ENCODE measurements around the gene SART1.
A peak's percentile ranks its signal among the peaks of the same experiment; 100 is the strongest.
"Not testable (repeated sequence)": the region's sequence is repeated elsewhere in the genome, so short reads cannot be mapped to it uniquely, and the experiment has no call there.

The SART1 gene

GRCh38 chr11:66016793-66017177 lies 55.3 kb downstream of the SART1 start:
- DNase-seq (ENCODE audit: low spot score): no peak
- Mint-ChIP-seq H3K27ac (no peak overlapping the region), H3K9me3 (no peaks in the 10 kb centered on the region), H3K4me1 (ENCODE audit: low read depth) (peaks cover 4% of the 10 kb centered on the region), H3K27me3 (ENCODE audit: low read depth) (peaks cover 10% of the 10 kb centered on the region), H3K36me3 (ENCODE audit: low read depth) (no peaks in the 10 kb centered on the region), H3K4me3 (no peak overlapping the region)

- Mint-ChIP-seq H3K4me1 (ENCODE audit: low read depth) (peaks cover 7% of the 10 kb centered on the region), H3K36me3 (ENCODE audit: low read depth) (no peaks in the 10 kb centered on the region), H3K27ac (no peak overlapping the region), H3K27me3 (ENCODE audit: low read depth) (peaks cover 10% of the 10 kb centered on the region), H3K4me3 (no peak overlapping the region), H3K9me3 (no peaks in the 10 kb centered on the region)
- DNase-seq (ENCODE audit: low spot score): peak; percentile 19
These were observed 55.8 kb downstream of the SART1 start for GRCh38 chr11:66017321-66017720.

GRCh38 chr11:66020212-66020611 lies 58.7 kb downstream of the SART1 start:
- Mint-ChIP-seq H3K4me3 (no peak overlapping the region), H3K36me3 (ENCODE audit: low read depth) (no peaks in the 10 kb centered on the region), H3K27me3 (ENCODE audit: low read depth) (peaks cover 4% of the 10 kb centered on the region), H3K27ac (no peak overlapping the region), H3K4me1 (ENCODE audit: low read depth) (peaks cover 11% of the 10 kb centered on the region), H3K9me3 (no peaks in the 10 kb centered on the region)
- no peak for DNase-seq (ENCODE audit: low spot score)

GRCh38 chr11:66020618-66021357 lies 59.3 kb downstream of the SART1 start:
- DNase-seq (ENCODE audit: low spot score): peak; percentile 56
- peaks cover 11% of the 10 kb centered on the region for H3K4me1 Mint-ChIP-seq (ENCODE audit: low read depth)
- no peaks in the 10 kb centered on the region for H3K9me3 Mint-ChIP-seq
- H3K36me3 Mint-ChIP-seq (ENCODE audit: low read depth): no peaks in the 10 kb centered on the region
- H3K27ac Mint-ChIP-seq: no peak overlapping the region
- H3K4me3 Mint-ChIP-seq: no peak overlapping the region
- peaks cover 4% of the 10 kb centered on the region for H3K27me3 Mint-ChIP-seq (ENCODE audit: low read depth)

GRCh38 chr11:66022401-66023185 lies 61.1 kb downstream of the SART1 start:
- Mint-ChIP-seq H3K4me3 (peak overlapping the region; percentile 57), H3K27me3 (ENCODE audit: low read depth) (peaks cover 4% of the 10 kb centered on the region), H3K27ac (no peak overlapping the region), H3K4me1 (ENCODE audit: low read depth) (peaks cover 11% of the 10 kb centered on the region), H3K36me3 (ENCODE audit: low read depth) (no peaks in the 10 kb centered on the region), H3K9me3 (no peaks in the 10 kb centered on the region)
- peak; percentile 71 for DNase-seq (ENCODE audit: low spot score)

GRCh38 chr11:66023186-66023440 lies 61.6 kb downstream of the SART1 start:
- not testable (repeated sequence) for DNase-seq (ENCODE audit: low spot score); H3K27me3 Mint-ChIP-seq (ENCODE audit: low read depth); H3K27ac Mint-ChIP-seq

GRCh38 chr11:66026017-66026529 lies 64.5 kb downstream of the SART1 start, which contains the start of gene CATSPER1:
CATSPER1 (minus strand) TSS chr11:66026479; CDS start chr11:66026379, 100 bp downstream.
- Mint-ChIP-seq H3K27me3 (ENCODE audit: low read depth) (peaks cover 6% of the 10 kb centered on the region), H3K27ac (no peak within 1 kb of the TSS), H3K36me3 (ENCODE audit: low read depth) (no peaks in the 10 kb centered on the region), H3K4me3 (no peak within 1 kb of the TSS), H3K4me1 (ENCODE audit: low read depth) (peaks cover 9% of the 10 kb centered on the region), H3K9me3 (no peaks in the 10 kb centered on the region)
- no peak for DNase-seq (ENCODE audit: low spot score)

More at GRCh38 chr11:66023186-66023440, 61.6 kb downstream of the SART1 start:
- H3K4me3 Mint-ChIP-seq; H3K36me3 Mint-ChIP-seq (ENCODE audit: low read depth); H3K9me3 Mint-ChIP-seq: not testable (repeated sequence)
- peaks cover 11% of the 10 kb centered on the region for H3K4me1 Mint-ChIP-seq (ENCODE audit: low read depth)

Data from T-helper 2 cell treated with Interferon-gamma antibody and Interleukin-4, amounts not matched to agents 5 μg/mL and 100 μg/mL, for 36 hours (primary cell).